ENCODE results near the gene MLH3. TPM values are rescaled to one million over a fixed set of nuclear protein-coding genes. Genes with fewer than 3 reads are reported as not detected.

Gene MLH3
- total RNA-seq, 1 donor from 2014 or later: 17.1 TPM

GRCh38 chr14:75047506-75047905, 3.8 kb downstream of the MLH3 start:
- H3K27me3 Mint-ChIP-seq (ENCODE audit: unreplicated experiment): peaks cover 4% of the 10 kb centered on the region
- H3K36me3 Mint-ChIP-seq (ENCODE audit: unreplicated experiment): no peaks in the 10 kb centered on the region
- H3K4me1 Mint-ChIP-seq (ENCODE audit: low read depth, unreplicated experiment): no peaks in the 10 kb centered on the region
- H3K27ac Mint-ChIP-seq (ENCODE audit: unreplicated experiment): no peak overlapping the region
- peaks cover 5% of the 10 kb centered on the region for H3K9me3 Mint-ChIP-seq (ENCODE audit: unreplicated experiment)
- no peak overlapping the region for H3K4me3 Mint-ChIP-seq (ENCODE audit: unreplicated experiment)
- no peak for DNase-seq
- TF ChIP-seq CTCF (IDR thresholded peaks at IDR 0.05; ENCODE audit: partially characterized antibody, unreplicated experiment): no peak

- TF ChIP-seq CTCF (IDR thresholded peaks at IDR 0.05; ENCODE audit: partially characterized antibody, unreplicated experiment): no peak
- DNase-seq: no peak
- Mint-ChIP-seq H3K36me3 (ENCODE audit: unreplicated experiment) (no peaks in the 10 kb centered on the region), H3K4me3 (ENCODE audit: unreplicated experiment) (no peak overlapping the region), H3K4me1 (ENCODE audit: low read depth, unreplicated experiment) (peaks cover 3% of the 10 kb centered on the region), H3K27ac (ENCODE audit: unreplicated experiment) (no peak overlapping the region), H3K27me3 (ENCODE audit: unreplicated experiment) (peaks cover 4% of the 10 kb centered on the region), H3K9me3 (ENCODE audit: unreplicated experiment) (peaks cover 5% of the 10 kb centered on the region)
Measured at GRCh38 chr14:75046899-75047298, 4.4 kb downstream of the MLH3 start.

- H3K9me3 Mint-ChIP-seq (ENCODE audit: unreplicated experiment): peaks cover under 1% of the 10 kb centered on the region
- peaks cover under 1% of the 10 kb centered on the region for H3K27me3 Mint-ChIP-seq (ENCODE audit: unreplicated experiment)
- no peaks in the 10 kb centered on the region for H3K36me3 Mint-ChIP-seq (ENCODE audit: unreplicated experiment)
- no peak overlapping the region for H3K27ac Mint-ChIP-seq (ENCODE audit: unreplicated experiment)
- no peak for DNase-seq
- TF ChIP-seq CTCF (IDR thresholded peaks at IDR 0.05; ENCODE audit: partially characterized antibody, unreplicated experiment): no peak
- H3K4me3 Mint-ChIP-seq (ENCODE audit: unreplicated experiment): no peak overlapping the region
- peaks cover 3% of the 10 kb centered on the region for H3K4me1 Mint-ChIP-seq (ENCODE audit: low read depth, unreplicated experiment)
Measured at GRCh38 chr14:75046275-75046674, 5.0 kb downstream of the MLH3 start.

GRCh38 chr14:75044752-75045151, 6.5 kb downstream of the MLH3 start:
- H3K9me3 Mint-ChIP-seq (ENCODE audit: unreplicated experiment): no peaks in the 10 kb centered on the region
- TF ChIP-seq CTCF (IDR thresholded peaks at IDR 0.05; ENCODE audit: partially characterized antibody, unreplicated experiment): no peak

GRCh38 chr14:75044322-75044721, 6.9 kb downstream of the MLH3 start:
- no peak for DNase-seq
- Mint-ChIP-seq H3K4me1 (ENCODE audit: low read depth, unreplicated experiment) (peaks cover 3% of the 10 kb centered on the region), H3K27me3 (ENCODE audit: unreplicated experiment) (no peaks in the 10 kb centered on the region), H3K4me3 (ENCODE audit: unreplicated experiment) (no peak overlapping the region), H3K9me3 (ENCODE audit: unreplicated experiment) (no peaks in the 10 kb centered on the region), H3K27ac (ENCODE audit: unreplicated experiment) (no peak overlapping the region), H3K36me3 (ENCODE audit: unreplicated experiment) (no peaks in the 10 kb centered on the region)
- TF ChIP-seq CTCF (IDR thresholded peaks at IDR 0.05; ENCODE audit: partially characterized antibody, unreplicated experiment): no peak

More at GRCh38 chr14:75044752-75045151, 6.5 kb downstream of the MLH3 start:
- Mint-ChIP-seq H3K36me3 (ENCODE audit: unreplicated experiment) (no peaks in the 10 kb centered on the region), H3K4me3 (ENCODE audit: unreplicated experiment) (no peak overlapping the region), H3K27ac (ENCODE audit: unreplicated experiment) (no peak overlapping the region), H3K27me3 (ENCODE audit: unreplicated experiment) (no peaks in the 10 kb centered on the region), H3K4me1 (ENCODE audit: low read depth, unreplicated experiment) (peaks cover 3% of the 10 kb centered on the region)
- no peak for DNase-seq
